A549 (cell line): Measurements from ENCODE around the gene CYP26A1. TPM values are rescaled to one million over a fixed set of nuclear protein-coding genes. Genes with fewer than 3 reads are reported as not detected.

Experiments used
- ATAC-seq, 2 experiments: fragments of 200-7000 bp in 1 of 2; fragments of >200 bp in 1 of 2; cut with Nextera tagmentation in 1 of 2; cut with Tn5 transposase in 1 of 2; 3 replicates each; pipeline versions ENCODE4 v1.8.0 to v1.9.1; 2018 to 2020; ENCODE audit warnings: mild to moderate bottlenecking in 1 of 2, moderate library complexity in 1 of 2
- CTCF ChIA-PET: fragments of 300-600 bp; sonication (Branson Sonifier 250); formaldehyde crosslinking; extraction: SDS; loops from one replicate; lab custom pipeline; 2021; ENCODE audit warnings: antibody characterized with exemption, inconsistent platforms; lab: Yijun Ruan, JAX
- POLR2A ChIA-PET: fragments of 350-600 bp; formaldehyde crosslinking; extraction: SDS; loops from one replicate; lab custom pipeline; 2021; ENCODE audit warnings: antibody characterized with exemption, inconsistent platforms; lab: Yijun Ruan, JAX
- DNase-seq, 2 experiments: peaks; one replicate each; pipeline versions ENCODE4 v3.0.0 to v3.0.0-alpha.2; 2011 to 2016; ENCODE audit warnings: low read depth in 1 of 2, low spot score in 1 of 2
- FAIRE-seq: peaks from 2 replicates; lab custom pipeline; 2011; peaks lifted over from hg19 to GRCh38; lab: Jason Lieb, UNC
- H3K27ac ChIP-seq, 2 experiments: fragments of >200 bp; sonication (Bioruptor Twin); formaldehyde crosslinking; 3 replicates each; pipeline ENCODE4 v1.5.1; 2016 to 2017
- H3K4me1 ChIP-seq: fragments of >200 bp; sonication (Bioruptor Twin); formaldehyde crosslinking; 3 replicates; pipeline ENCODE4 v1.6.1; 2016
- H3K4me2 ChIP-seq: fragments of >200 bp; sonication (Bioruptor Twin); formaldehyde crosslinking; 3 replicates; pipeline ENCODE4 v1.6.1; 2016
- H3K4me3 ChIP-seq: fragments of >200 bp; sonication (Bioruptor Twin); formaldehyde crosslinking; 3 replicates; pipeline ENCODE4 v1.5.1; 2016
- H3K9me3 ChIP-seq: fragments of >200 bp; sonication (Bioruptor Twin); formaldehyde crosslinking; 3 replicates; pipeline ENCODE4 v1.6.1; 2016
- CHD2 ChIP-seq: fragments of 150-350 bp; IDR thresholded peaks from 2 replicates; pipeline ENCODE4 v1.6.1; 2014; ENCODE audit warnings: low read length; ENCODE audit not compliant: partially characterized antibody
- EP300 ChIP-seq, 2 experiments: fragments of >200 bp; sonication (Bioruptor Twin); formaldehyde crosslinking; IDR thresholded peaks; 2 replicates in 1 of 2; 3 replicates in 1 of 2; pipeline ENCODE4 v1.6.1; 2016 to 2017
- HDAC2 ChIP-seq: fragments of 200-600 bp; sonication (generic); IDR thresholded peaks from 2 replicates; pipeline ENCODE4 v1.6.1; 2016
- HEYL ChIP-seq: fragments of 250-450 bp; sonication (Bioruptor Pico); IDR thresholded peaks from 2 replicates; pipeline ENCODE4 v1.8.0; 2021; ENCODE audit warnings: mild to moderate bottlenecking, moderate library complexity
- HOXB13 ChIP-seq: fragments of 250-450 bp; sonication (Bioruptor Pico); IDR thresholded peaks from 2 replicates; pipeline ENCODE4 v1.5.0; 2020; ENCODE audit warnings: low read depth, mild to moderate bottlenecking, moderate library complexity
- MAX ChIP-seq: IDR thresholded peaks from 2 replicates; pipeline ENCODE4 v1.6.1; 2012
- MAZ ChIP-seq: fragments of 150-350 bp; IDR thresholded peaks from 2 replicates; pipeline ENCODE4 v1.6.1; 2014; ENCODE audit warnings: antibody characterized with exemption, low read depth, low read length, borderline replicate concordance
- MYC ChIP-seq: IDR thresholded peaks from 2 replicates; pipeline ENCODE4 v1.6.1; 2012; ENCODE audit warnings: mild to moderate bottlenecking, inconsistent platforms, low read length, improper control_type of control experiment, borderline replicate concordance
- NR3C1 ChIP-seq: fragments of >200 bp; sonication (Bioruptor Twin); formaldehyde crosslinking; IDR thresholded peaks from 3 replicates; pipeline ENCODE4 v1.6.1; 2017
- PHF8 ChIP-seq: fragments of 200-600 bp; sonication (generic); IDR thresholded peaks from 2 replicates; pipeline ENCODE4 v1.6.1; 2016; ENCODE audit warnings: low read depth, mild to moderate bottlenecking, antibody characterized with exemption, moderate library complexity, borderline replicate concordance
- TFCP2L1 ChIP-seq: fragments of 250-450 bp; sonication (Bioruptor Pico); IDR thresholded peaks from 2 replicates; pipeline ENCODE4 v1.5.0; 2021; ENCODE audit warnings: mild to moderate bottlenecking
- ZFP36 ChIP-seq: fragments of 450-650 bp; IDR thresholded peaks from 2 replicates; pipeline ENCODE4 v1.6.1; 2014; ENCODE audit warnings: borderline replicate concordance; ENCODE audit not compliant: partially characterized antibody
- ZSCAN20 ChIP-seq: fragments of 250-450 bp; sonication (Bioruptor Pico); IDR thresholded peaks from 2 replicates; pipeline ENCODE4 v1.8.0; 2022; ENCODE audit warnings: mild to moderate bottlenecking, moderate library complexity
- WGBS: methylation state at CpG from one replicate; pipeline ENCODE4 v1.1.6; 2017; ENCODE audit errors: missing lambda C conversion rate; 5-methylcytosine and 5-hydroxymethylcytosine counted together
- polyA plus RNA-seq, 4 experiments: library from polyadenylated mRNA; depleted of rRNA in 3 of 4; stranded (reverse); fragments of >200 nt; fragmentation: RNase III in 1 of 4; extraction: RNeasy Plus Mini Kit Qiagen cat#74134 plus additional on column Dnase treatment in 1 of 4; gene quantifications; 2 replicates in 3 of 4; 3 replicates in 1 of 4; pipeline ENCODE4 v1.2.3, GENCODE V29; 2011 to 2017
- TF ChIP-seq, protein P1 (sequence below): fragments of >200 bp; sonication (Bioruptor Twin); formaldehyde crosslinking; IDR thresholded peaks from 3 replicates; pipeline ENCODE4 v1.6.1; 2016
- TF ChIP-seq, protein P2 (sequence below): fragments of 250-450 bp; sonication (Bioruptor Pico); IDR thresholded peaks from 2 replicates; pipeline ENCODE4 v1.5.0; 2021; ENCODE audit warnings: mild to moderate bottlenecking, moderate library complexity, borderline replicate concordance
- TF ChIP-seq, protein P3 (sequence below): IDR thresholded peaks from 2 replicates; pipeline ENCODE4 v1.6.1; 2012

Gene CYP26A1
- polyA plus RNA-seq, 2 of the 4 experiments (the other 2 are of a cell fraction) = 1.3 to 7.2 TPM

DNA sequence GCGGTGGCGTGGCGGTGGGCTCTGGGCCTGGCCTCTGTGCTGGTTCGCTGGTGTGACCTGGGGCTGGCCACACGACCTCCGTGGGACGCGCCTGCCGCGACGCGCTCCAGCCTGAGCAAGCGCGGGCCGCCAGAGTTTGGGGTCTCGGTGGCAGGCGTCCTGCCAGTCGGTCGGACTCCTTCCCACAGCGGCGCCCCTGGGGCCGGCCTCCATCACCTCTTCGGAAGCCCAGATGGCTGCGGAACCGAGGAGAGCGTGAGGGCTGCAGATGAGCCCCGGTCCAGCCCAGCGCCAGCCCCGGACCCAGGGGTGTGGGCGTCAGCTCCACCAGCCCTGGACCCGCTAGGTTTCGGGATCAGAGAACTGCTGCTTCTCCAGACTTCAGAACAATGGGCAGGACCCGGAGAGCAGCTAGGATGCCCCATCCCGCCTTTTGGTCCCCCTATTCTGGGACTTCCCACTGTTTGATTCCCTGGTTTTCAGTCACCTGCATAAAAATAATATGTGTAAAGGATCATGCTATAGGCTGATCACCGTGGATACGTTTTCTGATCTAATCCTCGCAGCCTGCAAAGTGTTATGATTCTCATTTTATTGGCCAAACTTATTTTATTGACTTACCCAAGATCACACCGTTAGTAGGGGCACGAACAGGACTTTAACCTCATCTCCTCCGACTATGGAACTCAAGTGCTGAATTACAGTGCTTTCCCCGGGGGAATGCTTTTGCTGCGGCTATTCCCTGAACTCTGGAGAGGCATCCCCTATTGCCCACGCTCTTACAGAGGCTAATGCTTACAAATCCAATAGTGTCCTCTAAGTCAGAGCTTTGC, 10.3 kb upstream of the CYP26A1 start:
- ATAC-seq (no peak; a peak in 1 of 6 replicates), FAIRE-seq (no peak), DNase-seq (no peak)
- no peak overlapping the region for H3K4me3 ChIP-seq
- H3K27ac ChIP-seq = no peak overlapping the region
- no peaks in the 10 kb centered on the region for H3K9me3 ChIP-seq
- 89% methylated on average over 20 of the region's 43 CpGs for WGBS
- H3K4me1 ChIP-seq = no peaks in the 10 kb centered on the region
- POLR2A ChIA-PET = no interaction called here
- H3K4me2 ChIP-seq = no peak overlapping the region
- TF ChIP-seq, protein P1, sequence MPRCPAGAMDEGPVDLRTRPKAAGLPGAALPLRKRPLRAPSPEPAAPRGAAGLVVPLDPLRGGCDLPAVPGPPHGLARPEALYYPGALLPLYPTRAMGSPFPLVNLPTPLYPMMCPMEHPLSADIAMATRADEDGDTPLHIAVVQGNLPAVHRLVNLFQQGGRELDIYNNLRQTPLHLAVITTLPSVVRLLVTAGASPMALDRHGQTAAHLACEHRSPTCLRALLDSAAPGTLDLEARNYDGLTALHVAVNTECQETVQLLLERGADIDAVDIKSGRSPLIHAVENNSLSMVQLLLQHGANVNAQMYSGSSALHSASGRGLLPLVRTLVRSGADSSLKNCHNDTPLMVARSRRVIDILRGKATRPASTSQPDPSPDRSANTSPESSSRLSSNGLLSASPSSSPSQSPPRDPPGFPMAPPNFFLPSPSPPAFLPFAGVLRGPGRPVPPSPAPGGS = no peak
- TF ChIP-seq ZSCAN20 (CRISPR knock-in tag) (no peak), TFCP2L1 (CRISPR knock-in tag) (no peak), MAX (no peak), HEYL (CRISPR knock-in tag) (no peak), MAZ (no peak), MYC (no peak), HDAC2 (no peak), HOXB13 (CRISPR knock-in tag) (no peak), EP300 (IDR thresholded peaks at IDR 0.05) (no peak), PHF8 (no peak), NR3C1 (no peak), CHD2 (no peak)
- TF ChIP-seq, protein P2, sequence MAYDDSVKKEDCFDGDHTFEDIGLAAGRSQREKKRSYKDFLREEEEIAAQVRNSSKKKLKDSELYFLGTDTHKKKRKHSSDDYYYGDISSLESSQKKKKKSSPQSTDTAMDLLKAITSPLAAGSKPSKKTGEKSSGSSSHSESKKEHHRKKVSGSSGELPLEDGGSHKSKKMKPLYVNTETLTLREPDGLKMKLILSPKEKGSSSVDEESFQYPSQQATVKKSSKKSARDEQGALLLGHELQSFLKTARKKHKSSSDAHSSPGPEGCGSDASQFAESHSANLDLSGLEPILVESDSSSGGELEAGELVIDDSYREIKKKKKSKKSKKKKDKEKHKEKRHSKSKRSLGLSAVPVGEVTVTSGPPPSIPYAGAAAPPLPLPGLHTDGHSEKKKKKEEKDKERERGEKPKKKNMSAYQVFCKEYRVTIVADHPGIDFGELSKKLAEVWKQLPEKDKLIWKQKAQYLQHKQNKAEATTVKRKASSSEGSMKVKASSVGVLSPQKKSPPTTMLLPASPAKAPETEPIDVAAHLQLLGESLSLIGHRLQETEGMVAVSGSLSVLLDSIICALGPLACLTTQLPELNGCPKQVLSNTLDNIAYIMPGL (CRISPR knock-in tag) = no peak
- TF ChIP-seq, protein P3, sequence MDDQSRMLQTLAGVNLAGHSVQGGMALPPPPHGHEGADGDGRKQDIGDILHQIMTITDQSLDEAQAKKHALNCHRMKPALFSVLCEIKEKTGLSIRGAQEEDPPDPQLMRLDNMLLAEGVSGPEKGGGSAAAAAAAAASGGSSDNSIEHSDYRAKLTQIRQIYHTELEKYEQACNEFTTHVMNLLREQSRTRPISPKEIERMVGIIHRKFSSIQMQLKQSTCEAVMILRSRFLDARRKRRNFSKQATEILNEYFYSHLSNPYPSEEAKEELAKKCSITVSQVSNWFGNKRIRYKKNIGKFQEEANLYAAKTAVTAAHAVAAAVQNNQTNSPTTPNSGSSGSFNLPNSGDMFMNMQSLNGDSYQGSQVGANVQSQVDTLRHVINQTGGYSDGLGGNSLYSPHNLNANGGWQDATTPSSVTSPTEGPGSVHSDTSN = no peak
- CTCF ChIA-PET = interaction anchor here (0.8 to 3.5 kb wide), 6 partner anchors 10 to 275 kb away, joined by 3 to 17 read pairs (median 4); partner anchors contain the start of gene CYP26A1

GRCh38 chr10:93063977-93064660, 9.6 kb upstream of the CYP26A1 start:
- Histone ChIP-seq H3K4me3 (no peak overlapping the region), H3K9me3 (no peaks in the 10 kb centered on the region), H3K27ac (no peak overlapping the region), H3K4me1 (no peaks in the 10 kb centered on the region), H3K4me2 (no peak overlapping the region)
- no peak for FAIRE-seq
- no peak for ATAC-seq
- WGBS = 85% methylated on average over 3 of the region's 9 CpGs
- CTCF ChIA-PET = interaction anchor here (0.8 to 3.5 kb wide), 8 partner anchors 9 to 448 kb away, joined by 3 to 17 read pairs (median 4); partner anchors contain the start of gene CYP26A1
- DNase-seq = no peak
- POLR2A ChIA-PET = no interaction called here
- TF ChIP-seq ZFP36 = peak; percentile 36
- TF ChIP-seq ZSCAN20 (CRISPR knock-in tag) = no peak
- TF ChIP-seq, all 56 proteins: peak for 1
